ENCODE results near the gene NOTO. TPM values are rescaled to one million over a fixed set of nuclear protein-coding genes. Genes with fewer than 3 reads are reported as not detected.

The NOTO gene
- total RNA-seq, 2 donors from 2014 or later: not detected

- intact Hi-C loops (cut with DNase I): no loop called here
- H3K27ac ChIP-seq: no peak overlapping the region
- no peaks in the 10 kb centered on the region for H3K36me3 ChIP-seq (replicated peaks in 1 of 2; ENCODE audit: insufficient read depth in 1 of 2, low read depth in 2 of 2)
- H3K9me3 ChIP-seq: no peaks in the 10 kb centered on the region
- no peak for DNase-seq
- peaks cover 14% of the 10 kb centered on the region for H3K4me1 ChIP-seq
- H3K27me3 ChIP-seq: peaks cover 0 to 23% of the 10 kb centered on the region in 2 donors
- TF ChIP-seq POLR2A (IDR thresholded peaks at IDR 0.05): no peak
- TF ChIP-seq CTCF (IDR thresholded peaks at IDR 0.05): no peak
- no peak for ATAC-seq
- no peak overlapping the region for H3K4me3 ChIP-seq
- WGBS, 2 donors: 88 to 91% methylated on average over 6 of the region's 6 CpGs
These were observed 3.2 kb downstream of the NOTO start for GRCh38 chr2:73205611-73206010.

- Histone ChIP-seq H3K4me1 (peaks cover 7% of the 10 kb centered on the region), H3K36me3 (replicated peaks in 1 of 2; ENCODE audit: insufficient read depth in 1 of 2, low read depth in 2 of 2) (no peaks in the 10 kb centered on the region), H3K4me3 (no peak overlapping the region), H3K27ac (no peak overlapping the region), H3K27me3 (peaks cover 0 to 4% of the 10 kb centered on the region in 2 donors), H3K9me3 (no peaks in the 10 kb centered on the region)
- DNase-seq: no peak
- TF ChIP-seq CTCF (IDR thresholded peaks at IDR 0.05) (no peak), POLR2A (IDR thresholded peaks at IDR 0.05) (no peak)
- WGBS, 2 donors: 68 to 76% methylated on average over 3 of the region's 3 CpGs
- ATAC-seq: no peak
- intact Hi-C loops (cut with DNase I): no loop called here
These were observed 5.9 kb downstream of the NOTO start for GRCh38 chr2:73208258-73208657.

GRCh38 chr2:73210019-73210418 is 7.6 kb downstream of the NOTO start:
- 80 to 82% methylated on average over 4 of the region's 4 CpGs for WGBS, 2 donors
- intact Hi-C loops (cut with DNase I): no loop called here
- H3K9me3 ChIP-seq: no peaks in the 10 kb centered on the region

GRCh38 chr2:73210696-73211095 is 8.3 kb downstream of the NOTO start:
- intact Hi-C loops (cut with DNase I): no loop called here
- no peaks in the 10 kb centered on the region for H3K9me3 ChIP-seq
- ATAC-seq: no peak
- H3K36me3 ChIP-seq (replicated peaks in 1 of 2; ENCODE audit: insufficient read depth in 1 of 2, low read depth in 2 of 2): no peaks in the 10 kb centered on the region
- WGBS, 2 donors: 70 to 72% methylated on average over 4 to 6 of the region's 6 CpGs
- TF ChIP-seq CTCF (IDR thresholded peaks at IDR 0.05): no peak
- TF ChIP-seq POLR2A (IDR thresholded peaks at IDR 0.05): no peak
- no peak overlapping the region for H3K27ac ChIP-seq
- no peaks in the 10 kb centered on the region for H3K27me3 ChIP-seq
- H3K4me3 ChIP-seq: no peak overlapping the region
- H3K4me1 ChIP-seq: peaks cover 26% of the 10 kb centered on the region
- no peak for DNase-seq

More at GRCh38 chr2:73210019-73210418, 7.6 kb downstream of the NOTO start:
- DNase-seq: no peak
- H3K4me3 ChIP-seq: no peak overlapping the region
- H3K27me3 ChIP-seq: no peaks in the 10 kb centered on the region
- no peak for TF ChIP-seq POLR2A (IDR thresholded peaks at IDR 0.05)
- TF ChIP-seq CTCF (IDR thresholded peaks at IDR 0.05): no peak
- no peaks in the 10 kb centered on the region for H3K36me3 ChIP-seq (replicated peaks in 1 of 2; ENCODE audit: insufficient read depth in 1 of 2, low read depth in 2 of 2)
- peaks cover 20% of the 10 kb centered on the region for H3K4me1 ChIP-seq
- H3K27ac ChIP-seq: no peak overlapping the region
- ATAC-seq: no peak

GRCh38 chr2:73212098-73212447 is 9.7 kb downstream of the NOTO start:
- 60 to 68% methylated on average over 6 to 7 of the region's 7 CpGs for WGBS, 2 donors
- DNase-seq (no peak), ATAC-seq (no peak)
- H3K27ac ChIP-seq: no peak overlapping the region
- intact Hi-C loops (cut with DNase I): no loop called here
- peaks cover 26% of the 10 kb centered on the region for H3K4me1 ChIP-seq
- H3K4me3 ChIP-seq: no peak overlapping the region
- no peaks in the 10 kb centered on the region for H3K27me3 ChIP-seq
- H3K9me3 ChIP-seq: no peaks in the 10 kb centered on the region
- TF ChIP-seq CTCF (IDR thresholded peaks at IDR 0.05) (no peak), POLR2A (IDR thresholded peaks at IDR 0.05) (no peak)
- no peaks in the 10 kb centered on the region for H3K36me3 ChIP-seq (replicated peaks in 1 of 2; ENCODE audit: insufficient read depth in 1 of 2, low read depth in 2 of 2)
